H4 (cell line): ENCODE data around the gene FSD1. TPM values are rescaled to one million over a fixed set of nuclear protein-coding genes. Genes with fewer than 3 reads are reported as not detected.
A peak's percentile ranks its signal among the peaks of the same experiment; 100 is the strongest.

Experiments used
- DNase-seq: peaks from one replicate; pipeline ENCODE4 v3.0.0-alpha.2; 2015; ENCODE audit warnings: low spot score
- total RNA-seq: library from RNA; depleted of rRNA; stranded (reverse); fragments of >200 nt; shearing (Covaris generic); gene quantifications from 2 replicates; pipeline ENCODE4 v1.2.3, GENCODE V29; 2014; rRNA removed

Gene FSD1
- total RNA-seq, 1 experiment from 2014 or later = 26.7 TPM

DNA sequence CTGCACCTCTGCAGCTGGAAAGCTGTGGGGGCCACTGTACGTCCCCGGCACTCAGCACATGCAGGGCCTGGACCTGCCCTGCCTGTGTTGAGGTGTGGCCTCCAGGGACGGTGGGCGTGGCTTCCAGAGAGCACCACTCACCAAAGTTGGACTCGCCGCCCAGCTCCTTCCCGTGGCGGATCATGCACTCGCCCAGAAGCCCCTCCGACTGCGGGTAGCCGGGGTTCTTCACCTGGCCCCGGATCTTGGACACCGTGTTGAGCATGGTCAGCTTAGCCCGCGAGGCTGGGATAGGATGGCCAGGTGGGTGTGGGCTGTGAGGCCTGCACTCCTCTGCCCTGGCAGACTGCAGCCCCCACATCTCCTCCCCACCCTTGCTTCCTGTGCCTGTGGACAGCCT is 60.9 kb downstream of the FSD1 start:
- no peak for DNase-seq

GRCh38 chr19:4365791-4366665 is 61.6 kb downstream of the FSD1 start:
- no peak for DNase-seq

DNA sequence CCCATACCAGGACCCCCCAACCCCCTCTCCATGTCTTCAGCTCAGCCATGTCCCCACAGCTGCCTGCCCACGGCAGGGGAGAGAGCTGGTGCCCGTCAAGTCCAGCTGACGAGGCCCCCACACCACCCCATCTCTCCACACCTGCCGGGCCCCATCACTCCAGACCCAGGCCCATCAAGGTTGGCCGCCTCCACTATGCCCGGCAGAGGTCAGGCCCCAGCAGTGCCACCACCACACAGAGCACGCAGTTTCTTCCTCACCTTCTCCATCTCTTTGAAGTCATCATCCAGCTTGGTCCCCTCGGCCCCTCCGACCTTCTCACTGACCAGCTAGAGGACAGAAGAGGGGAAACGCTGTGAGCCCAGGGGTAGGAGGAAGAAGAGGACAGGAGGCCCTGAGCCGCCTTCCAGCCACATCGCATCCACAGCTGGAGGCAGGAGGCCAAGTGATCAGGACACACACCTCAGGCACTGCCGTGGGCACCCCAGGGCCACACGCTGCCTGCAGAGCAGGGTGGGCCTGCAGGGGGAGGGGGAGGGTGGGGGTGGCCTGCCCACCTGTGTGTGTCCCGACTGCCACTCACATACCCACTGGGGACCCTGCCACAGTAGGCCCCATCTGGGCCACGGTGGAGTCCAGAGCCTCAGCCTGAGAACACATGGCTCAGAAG is 62.4 kb downstream of the FSD1 start:
- no peak for DNase-seq

GRCh38 chr19:4367336-4367723 is 62.9 kb downstream of the FSD1 start:
- DNase-seq = no peak

DNA sequence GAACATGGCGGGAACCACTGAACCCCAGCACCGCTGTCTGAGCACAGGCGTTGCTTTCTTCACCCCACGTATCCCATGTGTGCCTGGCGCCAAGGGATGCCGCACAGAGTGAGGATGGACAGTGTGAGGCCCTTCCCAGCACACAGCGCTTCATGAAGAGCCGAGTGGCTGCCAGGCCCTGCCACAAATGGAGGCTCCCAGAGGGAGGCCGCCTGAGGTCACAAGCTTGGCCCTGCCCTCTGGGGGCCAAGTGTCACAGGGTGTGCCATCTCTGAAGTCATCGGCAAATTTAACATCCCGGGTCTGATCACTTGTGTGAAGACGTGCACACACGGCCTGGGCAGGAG is 63.4 kb downstream of the FSD1 start:
- no peak for DNase-seq

DNA sequence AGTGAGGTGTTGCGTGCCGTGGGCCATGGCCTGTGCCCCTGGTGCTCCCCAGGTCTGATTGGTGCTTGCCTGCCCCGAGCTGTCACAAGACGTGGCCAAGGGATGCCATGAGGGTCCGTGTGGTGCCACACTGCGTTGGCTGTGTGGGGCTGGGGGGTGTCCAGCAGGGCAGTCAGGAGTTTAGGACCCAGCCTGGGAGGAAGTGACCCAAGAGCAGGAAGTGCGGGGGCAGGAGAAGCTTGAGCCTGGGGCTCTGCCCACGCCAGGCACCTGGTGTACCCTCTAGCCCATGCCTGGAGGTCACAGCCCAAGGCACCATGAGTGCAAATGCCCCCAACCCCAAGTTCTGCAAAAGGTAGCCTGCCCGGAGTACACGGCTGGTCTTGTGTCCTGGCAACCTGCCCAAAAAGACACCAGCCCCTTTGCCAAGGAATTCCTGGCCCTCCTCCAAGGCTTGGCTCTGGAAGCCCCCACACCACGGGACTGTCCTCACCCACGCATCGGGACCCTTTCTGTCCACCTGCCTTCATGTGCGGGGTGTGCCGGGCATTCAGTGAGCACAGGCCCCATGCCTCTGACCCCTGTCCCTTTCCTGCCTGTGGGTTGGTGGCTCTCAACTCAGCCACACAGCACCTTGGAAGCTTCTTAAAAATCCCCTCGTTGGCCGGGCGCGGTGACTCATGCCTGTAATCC is 63.9 kb downstream of the FSD1 start:
- no peak for DNase-seq

- peak; percentile 82 for DNase-seq
Measured at GRCh38 chr19:4369109-4369887, 64.9 kb downstream of the FSD1 start.

- DNase-seq = no peak
Measured at GRCh38 chr19:4369888-4370260, 65.5 kb downstream of the FSD1 start.

DNA sequence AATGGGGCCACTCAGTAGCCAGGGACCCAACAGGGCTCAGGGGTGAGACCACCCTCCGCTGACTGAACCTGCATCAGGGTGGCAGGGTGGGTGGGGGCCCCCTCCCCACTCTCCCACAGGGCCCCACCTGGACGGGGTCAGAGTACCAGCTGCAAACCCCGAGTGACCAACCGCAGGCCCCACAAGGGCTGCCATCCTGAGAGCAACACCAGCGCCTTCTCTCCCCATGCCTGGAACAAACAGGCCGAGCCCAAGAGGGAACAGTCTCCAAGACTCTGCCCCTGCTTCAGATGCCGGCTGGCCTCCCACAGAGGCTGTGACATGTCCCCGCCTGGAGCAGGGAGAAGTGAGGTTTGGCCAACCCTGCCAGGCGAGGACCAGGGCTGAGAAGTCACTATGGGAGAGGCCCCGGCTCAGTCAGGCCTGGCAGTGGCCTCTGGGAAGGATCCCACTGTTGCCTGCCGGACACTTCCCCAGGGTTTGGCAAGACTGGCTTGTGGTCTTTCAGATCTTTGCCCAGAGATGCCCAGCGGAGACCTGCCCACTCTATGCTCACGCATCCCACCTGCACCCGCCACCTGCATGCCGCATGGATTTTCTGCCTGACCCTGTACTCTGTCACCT is 66.1 kb downstream of the FSD1 start:
- no peak for DNase-seq

GRCh38 chr19:4371247-4372164 is 67.1 kb downstream of the FSD1 start:
- no peak for DNase-seq

DNA sequence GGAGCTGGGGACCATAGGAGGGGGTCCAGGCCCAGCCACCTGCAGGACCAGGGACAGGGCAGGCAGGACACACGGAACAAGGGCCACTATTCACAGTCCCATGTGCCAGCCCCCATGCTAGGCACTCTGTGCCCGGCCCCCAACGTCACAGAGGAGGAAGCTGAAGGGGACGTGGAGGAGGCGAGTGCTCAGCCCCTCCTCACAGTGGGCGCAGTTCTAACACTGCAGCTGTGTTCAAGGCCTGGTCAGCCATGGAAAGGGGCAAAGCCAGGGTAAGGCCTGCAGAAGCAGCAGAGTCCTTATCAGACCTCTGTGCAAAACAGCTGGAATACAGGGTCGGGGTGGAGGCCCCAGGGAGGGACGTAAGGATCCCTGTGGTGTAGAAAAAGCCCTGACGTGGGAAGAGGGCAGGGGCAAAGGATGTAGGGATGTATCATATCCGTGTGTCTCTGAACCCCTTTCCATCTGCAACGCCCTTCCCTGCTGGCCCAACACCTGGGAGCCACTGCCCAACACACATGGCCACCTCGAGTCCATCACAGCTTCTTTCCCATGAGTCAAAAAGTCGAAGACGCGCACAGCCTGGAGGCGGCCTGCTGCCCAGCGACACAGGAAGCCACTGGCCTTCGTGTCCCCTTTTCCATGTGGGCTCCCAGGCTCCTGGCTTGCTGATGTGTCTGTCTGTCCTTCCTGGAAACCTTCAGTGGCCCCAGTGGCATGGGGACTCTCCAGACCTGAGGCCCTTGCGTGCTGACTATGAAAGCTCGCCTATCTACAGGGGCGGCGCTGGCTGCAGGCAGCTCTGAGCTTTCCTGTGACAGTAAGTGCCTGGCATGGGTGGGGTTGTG is 68.0 kb downstream of the FSD1 start:
- no peak for DNase-seq

GRCh38 chr19:4373013-4373367 is 68.6 kb downstream of the FSD1 start:
- DNase-seq = no peak

Other genes starting within 250 kb of the FSD1 start
- 2.5 and 5.0 TPM in 2 replicates for gene ZBTB7A, start 237.7 kb upstream of the FSD1 start, total RNA-seq
- 79.8 and 84.3 TPM in 2 replicates for gene MAP2K2, start 180.5 kb upstream of the FSD1 start, total RNA-seq
- gene CREB3L3, start 151.0 kb upstream of the FSD1 start, total RNA-seq = not detected in 2 replicates
- 7.6 and 14.3 TPM in 2 replicates for gene SIRT6, start 122.0 kb upstream of the FSD1 start, total RNA-seq
- 0.12 TPM in 1 of 2 replicates, not detected in the other for gene ANKRD24, start 121.9 kb upstream of the FSD1 start, total RNA-seq
- gene EBI3, start 75.1 kb upstream of the FSD1 start, total RNA-seq = 0.33 and 1.2 TPM in 2 replicates
- 20.9 and 28.9 TPM in 2 replicates for gene YJU2, start 57.5 kb upstream of the FSD1 start, total RNA-seq
- gene SHD, start 25.3 kb upstream of the FSD1 start, total RNA-seq = not detected in 2 replicates
- not detected in 2 replicates for gene TMIGD2, start 2.2 kb upstream of the FSD1 start, total RNA-seq
- 0.19 and 0.78 TPM in 2 replicates for gene STAP2, start 34.2 kb downstream of the FSD1 start, total RNA-seq
- gene MPND, start 39.0 kb downstream of the FSD1 start, total RNA-seq = 1.7 and 2.9 TPM in 2 replicates
- 34.1 TPM in 2 replicates for gene SH3GL1, start 95.9 kb downstream of the FSD1 start, total RNA-seq
- gene CHAF1A, start 98.0 kb downstream of the FSD1 start, total RNA-seq = 18.6 and 19.0 TPM in 2 replicates
- gene UBXN6, start 153.2 kb downstream of the FSD1 start, total RNA-seq = 90.1 and 114 TPM in 2 replicates
- 22.0 and 34.2 TPM in 2 replicates for gene HDGFL2, start 167.7 kb downstream of the FSD1 start, total RNA-seq
- 0.75 and 1.4 TPM in 2 replicates for gene PLIN4, start 213.9 kb downstream of the FSD1 start, total RNA-seq
- 0.25 TPM in 1 of 2 replicates, not detected in the other for gene PLIN5, start 230.6 kb downstream of the FSD1 start, total RNA-seq
- 0.29 and 0.43 TPM in 2 replicates for gene LRG1, start 235.4 kb downstream of the FSD1 start, total RNA-seq